Astrocyte (in vitro differentiated cells and primary cell): ENCODE data around the gene CCDC159. TPM values are rescaled to one million over a fixed set of nuclear protein-coding genes. Genes with fewer than 3 reads are reported as not detected.

ENCODE experiments used
- DNase-seq: peaks from one replicate; pipeline ENCODE4 v3.0.0-alpha.2; 2010; ENCODE audit warnings: low read depth
- FAIRE-seq: peaks from 2 replicates; lab custom pipeline; 2011; peaks lifted over from hg19 to GRCh38; lab: Jason Lieb, UNC
- H2AFZ ChIP-seq: 2 replicates; pipeline ENCODE4 v1.6.0; 2012; ENCODE audit warnings: low read depth, low read length, inconsistent platforms
- H3K27ac ChIP-seq: 2 replicates; pipeline ENCODE4 v1.5.1; 2011; ENCODE audit warnings: low read depth, low read length, inconsistent platforms
- H3K27me3 ChIP-seq: 2 replicates; pipeline ENCODE4 v1.6.0; 2011; ENCODE audit warnings: low read length, inconsistent platforms; ENCODE audit not compliant: insufficient read depth
- H3K36me3 ChIP-seq: 2 replicates; pipeline ENCODE4 v1.5.1; 2011; ENCODE audit warnings: low read length, inconsistent platforms; ENCODE audit not compliant: insufficient read depth
- H3K4me1 ChIP-seq: 2 replicates; pipeline ENCODE4 v1.5.1; 2011; ENCODE audit warnings: low read length, inconsistent platforms; ENCODE audit not compliant: insufficient read depth
- H3K4me2 ChIP-seq: 2 replicates; pipeline ENCODE4 v1.6.0; 2012; ENCODE audit warnings: low read length, inconsistent platforms
- H3K4me3 ChIP-seq: 2 replicates; pipeline ENCODE4 v1.5.1; 2011; ENCODE audit warnings: low read depth, mild to moderate bottlenecking, low read length, inconsistent platforms; ENCODE audit not compliant: insufficient read depth
- H3K79me2 ChIP-seq: 2 replicates; pipeline ENCODE4 v1.6.0; 2012; ENCODE audit warnings: mild to moderate bottlenecking, low read length, inconsistent platforms; ENCODE audit not compliant: insufficient read depth
- H3K9ac ChIP-seq: 2 replicates; pipeline ENCODE4 v1.6.0; 2012; ENCODE audit warnings: mild to moderate bottlenecking, low read length, inconsistent platforms
- H3K9me3 ChIP-seq: 2 replicates; pipeline ENCODE4 v1.5.1; 2012; ENCODE audit warnings: low read depth, mild to moderate bottlenecking, low read length, inconsistent platforms; ENCODE audit not compliant: insufficient read depth
- H4K20me1 ChIP-seq: 2 replicates; pipeline ENCODE4 v1.6.0; 2012; ENCODE audit warnings: low read length, inconsistent platforms; ENCODE audit not compliant: insufficient read depth
- H3K27ac Mint-ChIP-seq: one replicate; pipeline ENCODE4 v1.8.0; 2021; ENCODE audit warnings: mild to moderate bottlenecking, mixed read lengths; ENCODE audit not compliant: unreplicated experiment
- H3K27me3 Mint-ChIP-seq: one replicate; pipeline ENCODE4 v1.8.0; 2021; ENCODE audit warnings: low read depth, mixed read lengths; ENCODE audit not compliant: unreplicated experiment
- H3K36me3 Mint-ChIP-seq: one replicate; pipeline ENCODE4 v1.8.0; 2021; ENCODE audit warnings: low read depth, mixed read lengths; ENCODE audit not compliant: unreplicated experiment
- H3K4me1 Mint-ChIP-seq: one replicate; pipeline ENCODE4 v1.8.0; 2021; ENCODE audit warnings: low read depth, mixed read lengths; ENCODE audit not compliant: unreplicated experiment
- H3K4me3 Mint-ChIP-seq: one replicate; pipeline ENCODE4 v1.8.0; 2021; ENCODE audit warnings: mild to moderate bottlenecking, moderate library complexity, mixed read lengths; ENCODE audit not compliant: unreplicated experiment
- H3K9me3 Mint-ChIP-seq: one replicate; pipeline ENCODE4 v1.8.0; 2021; ENCODE audit warnings: mild to moderate bottlenecking, mixed read lengths; ENCODE audit not compliant: unreplicated experiment
- CTCF ChIP-seq: IDR thresholded peaks from 2 replicates; pipeline ENCODE4 v1.5.1; 2011; ENCODE audit warnings: low read depth, mild to moderate bottlenecking, inconsistent platforms, low read length, moderate library complexity; ENCODE audit not compliant: insufficient read depth
- EZH2 ChIP-seq: IDR thresholded peaks from 2 replicates; pipeline ENCODE4 v1.6.1; 2012; ENCODE audit warnings: mild to moderate bottlenecking, low read length, inconsistent platforms; ENCODE audit not compliant: insufficient read depth
- total RNA-seq: library from RNA; stranded (reverse); gene quantifications from 2 replicates; pipeline ENCODE4 v1.2.1, GENCODE V29; 2021

CCDC159 gene
- total RNA-seq, 1 donor from 2014 or later: 11.8 TPM

- no peaks in the 10 kb centered on the region for H3K27me3 Mint-ChIP-seq
- no peak overlapping the region for H3K27ac Mint-ChIP-seq
- Histone ChIP-seq H3K4me2 (no peak overlapping the region), H3K9ac (no peak overlapping the region), H4K20me1 (peaks cover 12% of the 10 kb centered on the region), H3K27ac (no peak overlapping the region), H3K4me1 (no peaks in the 10 kb centered on the region), H3K79me2 (no peaks in the 10 kb centered on the region), H2AFZ (no peak overlapping the region), H3K36me3 (no peaks in the 10 kb centered on the region), H3K27me3 (no peaks in the 10 kb centered on the region), H3K9me3 (no peaks in the 10 kb centered on the region), H3K4me3 (no peak overlapping the region)
- FAIRE-seq (no peak), DNase-seq (no peak)
- H3K4me1 Mint-ChIP-seq: no peaks in the 10 kb centered on the region
- H3K4me3 Mint-ChIP-seq: no peak overlapping the region
- no peaks in the 10 kb centered on the region for H3K9me3 Mint-ChIP-seq
- TF ChIP-seq CTCF (no peak), EZH2 (no peak)
- H3K36me3 Mint-ChIP-seq: peaks cover 18% of the 10 kb centered on the region
Observed at GRCh38 chr19:11365557-11366117, 19.3 kb downstream of the CCDC159 start.

GRCh38 chr19:11367528-11367927 lies 21.2 kb downstream of the CCDC159 start:
- H3K36me3 ChIP-seq: no peaks in the 10 kb centered on the region
- no peak overlapping the region for H3K27ac ChIP-seq
- no peak for TF ChIP-seq CTCF
- no peak for TF ChIP-seq EZH2
- H3K9me3 ChIP-seq: no peaks in the 10 kb centered on the region
- FAIRE-seq (no peak), DNase-seq (no peak)
- Mint-ChIP-seq H3K27ac (no peak overlapping the region), H3K27me3 (no peaks in the 10 kb centered on the region), H3K36me3 (peaks cover 15% of the 10 kb centered on the region), H3K4me3 (no peak overlapping the region), H3K4me1 (no peaks in the 10 kb centered on the region), H3K9me3 (no peaks in the 10 kb centered on the region)
- no peak overlapping the region for H3K4me3 ChIP-seq
- no peaks in the 10 kb centered on the region for H3K79me2 ChIP-seq
- no peak overlapping the region for H2AFZ ChIP-seq
- H3K27me3 ChIP-seq: no peaks in the 10 kb centered on the region
- peaks cover 7% of the 10 kb centered on the region for H4K20me1 ChIP-seq
- no peak overlapping the region for H3K9ac ChIP-seq
- H3K4me2 ChIP-seq: no peak overlapping the region
- no peaks in the 10 kb centered on the region for H3K4me1 ChIP-seq

- Histone ChIP-seq H3K27me3 (no peaks in the 10 kb centered on the region), H3K4me1 (peaks cover 18% of the 10 kb centered on the region), H4K20me1 (peaks cover under 1% of the 10 kb centered on the region), H3K4me2 (no peak overlapping the region), H3K27ac (no peak overlapping the region), H3K9ac (no peak overlapping the region), H3K9me3 (no peaks in the 10 kb centered on the region), H2AFZ (no peak overlapping the region), H3K4me3 (no peak overlapping the region), H3K36me3 (no peaks in the 10 kb centered on the region), H3K79me2 (no peaks in the 10 kb centered on the region)
- H3K9me3 Mint-ChIP-seq: no peaks in the 10 kb centered on the region
- no peaks in the 10 kb centered on the region for H3K27me3 Mint-ChIP-seq
- DNase-seq (no peak), FAIRE-seq (no peak)
- TF ChIP-seq EZH2: no peak
- no peak for TF ChIP-seq CTCF
- H3K36me3 Mint-ChIP-seq: peaks cover 8% of the 10 kb centered on the region
- H3K27ac Mint-ChIP-seq: no peak overlapping the region
- H3K4me1 Mint-ChIP-seq: peaks cover under 1% of the 10 kb centered on the region
- H3K4me3 Mint-ChIP-seq: no peak overlapping the region
Observed at GRCh38 chr19:11370744-11371143, 24.4 kb downstream of the CCDC159 start.
